ENCODE results near the gene TRAPPC3L. TPM values are rescaled to one million over a fixed set of nuclear protein-coding genes. Genes with fewer than 3 reads are reported as not detected.

Gene TRAPPC3L
- total and polyA plus RNA-seq, 9 of the 15 experiments (the other 6 are each of a cell fraction or from before 2014, with no cell fraction given) = not detected

- ATAC-seq (no peak), FAIRE-seq (no peak), DNase-seq (ENCODE audit: extremely low read depth in 1 of 4, low spot score in 3 of 4) (no peak)
- in situ Hi-C loops (cut with MboI) (no loop called here), intact Hi-C loops (cut with micrococcal nuclease) (loop anchor here (5.0 kb wide), 1 partner anchor 70 kb away; no protein-coding TSS in a partner anchor)
- H3K9ac ChIP-seq (ENCODE audit: insufficient read depth in 1 of 2, low read depth in 2 of 2, low read length in 2 of 2) = no peak overlapping the region
- CTCF ChIA-PET (ENCODE audit: low intra/inter-chr PET ratio) = no interaction called here
- POLR2A ChIA-PET = no interaction called here
- H3K79me2 ChIP-seq (ENCODE audit: control insufficient read depth, insufficient read depth, low read length) = peaks cover 61% of the 10 kb centered on the region
- no peaks in the 10 kb centered on the region for H3K27me3 ChIP-seq (ENCODE audit: control insufficient read depth in 2 of 2, insufficient read depth in 2 of 2, low read length in 2 of 2)
- H3K9me1 ChIP-seq (ENCODE audit: control insufficient read depth, insufficient read depth, low read length) = no peaks in the 10 kb centered on the region
- no peak overlapping the region for H3K4me2 ChIP-seq (ENCODE audit: insufficient read depth, low read length)
- no peak overlapping the region for H3K27ac ChIP-seq (ENCODE audit: extremely low read depth, low read depth, low read length)
- no peak overlapping the region for H3K4me3 ChIP-seq
- BruUV-seq (replicated peaks) = no TSS peak
- peaks cover 0 to 12% of the 10 kb centered on the region in 2 experiments; a peak in 2 of 5 replicates for H3K4me1 ChIP-seq (replicated peaks in 1 of 2; ENCODE audit: control insufficient read depth in 2 of 2, insufficient read depth in 2 of 2, low read length in 2 of 2)
- H2AFZ ChIP-seq (ENCODE audit: low read depth, low read length) = no peak overlapping the region
- no peaks in the 10 kb centered on the region for H4K20me1 ChIP-seq (replicated peaks; ENCODE audit: control insufficient read depth, insufficient read depth, low read length)
- 83% methylated on average over 5 of the region's 5 CpGs for WGBS (ENCODE audit: insufficient coverage, low coverage, missing lambda C conversion rate)
- peaks cover 78% of the 10 kb centered on the region for H3K36me3 ChIP-seq (ENCODE audit: control insufficient read depth, insufficient read depth, low read length)
- H3K9me3 ChIP-seq (replicated peaks; ENCODE audit: control insufficient read depth, insufficient read depth, low read depth, low read length) = no peaks in the 10 kb centered on the region
- TF ChIP-seq MTF1 (CRISPR knock-in tag; IDR thresholded peaks at IDR 0.05; ENCODE audit: borderline replicate concordance) (no peak), BRD4 (IDR thresholded peaks at IDR 0.05) (no peak), ZSCAN29 (IDR thresholded peaks at IDR 0.05) (no peak), ZNF444 (CRISPR knock-in tag; IDR thresholded peaks at IDR 0.05) (no peak), ZMIZ1 (IDR thresholded peaks at IDR 0.05; ENCODE audit: low read depth in 2 of 2, low read length in 2 of 2) (no peak), ARID2 (IDR thresholded peaks at IDR 0.05) (no peak), MAX (CRISPR knock-in tag; IDR thresholded peaks at IDR 0.05) (no peak), ZNF778 (CRISPR knock-in tag; IDR thresholded peaks at IDR 0.05) (no peak), NCOR1 (IDR thresholded peaks at IDR 0.05) (no peak), NRF1 (conservative IDR thresholded peaks at IDR 0.05 in 1 of 2, IDR thresholded peaks at IDR 0.05 in 1 of 2) (no peak), PATZ1 (CRISPR knock-in tag; IDR thresholded peaks at IDR 0.05; ENCODE audit: borderline replicate concordance) (no peak), ZNF766 (CRISPR knock-in tag; conservative IDR thresholded peaks at IDR 0.05) (no peak), GATAD2A (IDR thresholded peaks at IDR 0.05) (no peak)
- TF ChIP-seq, protein P1, sequence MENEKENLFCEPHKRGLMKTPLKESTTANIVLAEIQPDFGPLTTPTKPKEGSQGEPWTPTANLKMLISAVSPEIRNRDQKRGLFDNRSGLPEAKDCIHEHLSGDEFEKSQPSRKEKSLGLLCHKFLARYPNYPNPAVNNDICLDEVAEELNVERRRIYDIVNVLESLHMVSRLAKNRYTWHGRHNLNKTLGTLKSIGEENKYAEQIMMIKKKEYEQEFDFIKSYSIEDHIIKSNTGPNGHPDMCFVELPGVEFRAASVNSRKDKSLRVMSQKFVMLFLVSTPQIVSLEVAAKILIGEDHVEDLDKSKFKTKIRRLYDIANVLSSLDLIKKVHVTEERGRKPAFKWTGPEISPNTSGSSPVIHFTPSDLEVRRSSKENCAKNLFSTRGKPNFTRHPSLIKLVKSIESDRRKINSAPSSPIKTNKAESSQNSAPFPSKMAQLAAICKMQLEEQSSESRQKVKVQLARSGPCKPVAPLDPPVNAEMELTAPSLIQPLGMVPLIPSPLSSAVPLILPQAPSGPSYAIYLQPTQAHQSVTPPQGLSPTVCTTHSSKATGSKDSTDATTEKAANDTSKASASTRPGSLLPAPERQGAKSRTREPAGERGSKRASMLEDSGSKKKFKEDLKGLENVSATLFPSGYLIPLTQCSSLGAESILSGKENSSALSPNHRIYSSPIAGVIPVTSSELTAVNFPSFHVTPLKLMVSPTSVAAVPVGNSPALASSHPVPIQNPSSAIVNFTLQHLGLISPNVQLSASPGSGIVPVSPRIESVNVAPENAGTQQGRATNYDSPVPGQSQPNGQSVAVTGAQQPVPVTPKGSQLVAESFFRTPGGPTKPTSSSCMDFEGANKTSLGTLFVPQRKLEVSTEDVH (IDR thresholded peaks at IDR 0.05; ENCODE audit: low read depth, partially characterized antibody) = no peak
- TF ChIP-seq, protein P2, sequence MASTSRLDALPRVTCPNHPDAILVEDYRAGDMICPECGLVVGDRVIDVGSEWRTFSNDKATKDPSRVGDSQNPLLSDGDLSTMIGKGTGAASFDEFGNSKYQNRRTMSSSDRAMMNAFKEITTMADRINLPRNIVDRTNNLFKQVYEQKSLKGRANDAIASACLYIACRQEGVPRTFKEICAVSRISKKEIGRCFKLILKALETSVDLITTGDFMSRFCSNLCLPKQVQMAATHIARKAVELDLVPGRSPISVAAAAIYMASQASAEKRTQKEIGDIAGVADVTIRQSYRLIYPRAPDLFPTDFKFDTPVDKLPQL (IDR thresholded peaks at IDR 0.05; ENCODE audit: extremely low read depth, insufficient read length) = no peak
Measured at GRCh38 chr6:116577486-116577885, 32.0 kb upstream of the TRAPPC3L start.
